Ovary (tissue), 9 donors: ENCODE measurements around the gene BAHCC1. TPM values are rescaled to one million over a fixed set of nuclear protein-coding genes. Genes with fewer than 3 reads are reported as not detected.

Experiments
- DNase-seq, 5 donors: peaks; one replicate each; pipeline ENCODE4 v3.0.0-alpha.2; 2019 to 2020
- H3K27ac ChIP-seq, 2 donors: fragments of 200-600 bp; one replicate each; pipeline versions ENCODE4 v1.5.1 to v1.8.0; 2019 to 2022
- H3K27me3 ChIP-seq: fragments of 200-600 bp; one replicate; pipeline ENCODE4 v1.8.0; 2022
- H3K36me3 ChIP-seq: fragments of 200-600 bp; sonication (generic); one replicate; pipeline ENCODE4 v1.5.1; 2019
- H3K4me1 ChIP-seq: one replicate; pipeline ENCODE4 v1.8.1; 2013; ENCODE audit warnings: mild to moderate bottlenecking, moderate library complexity; ENCODE audit not compliant: insufficient read depth
- H3K4me3 ChIP-seq: fragments of 200-600 bp; sonication (generic); one replicate; pipeline ENCODE4 v1.5.1; 2017
- H3K9me3 ChIP-seq, 2 donors: fragments of 200-600 bp in 1 of 2; sonication (generic) in 1 of 2; one replicate each; pipeline versions ENCODE4 v1.5.1 to v1.8.1; 2013 to 2019; ENCODE audit warnings: mild to moderate bottlenecking in 1 of 2, moderate library complexity in 1 of 2
- EP300 ChIP-seq: sonication (generic); formaldehyde crosslinking; IDR thresholded peaks from one replicate; pipeline ENCODE4 v1.6.1; 2017; ENCODE audit warnings: antibody characterized with exemption
- POLR2A ChIP-seq: fragments of 450-650 bp; IDR thresholded peaks from one replicate; pipeline ENCODE4 v1.6.1; 2017; ENCODE audit warnings: antibody characterized with exemption, mild to moderate bottlenecking, moderate library complexity
- WGBS, 3 donors: extraction: QIAGEN DNeasy Blood & Tissue Kit in 1 of 3; methylation state at CpG; one replicate each; pipeline versions ENCODE4 v1.1.5 to v1.1.7; 2013 to 2017; 5-methylcytosine and 5-hydroxymethylcytosine counted together
- intact Hi-C, 4 donors: fragments of 100-400 bp; cut with DNase I; formaldehyde crosslinking; loops; one replicate each; pipeline versions ENCODE4 v1.11.0 to v1.15.1; 2022 to 2023
- polyA plus RNA-seq, 2 donors: library from polyadenylated mRNA; stranded (reverse); fragments of 200-250 nt in 1 of 2; fragments of 350-450 nt in 1 of 2; fragmentation: Illumina TruSeq in 1 of 2; extraction: RNeasy Lipid Tissue Mini Kit (QIAGEN cat#74804) in 1 of 2; gene quantifications; one replicate each; pipeline ENCODE4 v1.2.3, GENCODE V29; 2013 to 2014
- total RNA-seq, 7 donors: library from RNA; depleted of rRNA in 2 of 7; stranded (reverse); fragments of >200 nt in 2 of 7; fragmentation: NEBNext Ultra II Directional in 3 of 7; extraction: Animal tissue kit (Norgen Biotek cat#: 25700) in 3 of 7; gene quantifications; one replicate each; pipeline versions ENCODE4 v1.1.0 to v1.2.4, GENCODE V29; 2016 to 2023
- TF ChIP-seq, protein P1 (sequence below), 3 donors: fragments of 450-650 bp in 2 of 3; fragments of 200-600 bp in 1 of 3; IDR thresholded peaks; one replicate each; pipeline versions ENCODE4 v1.5.1 to v1.8.0; 2016 to 2022; ENCODE audit warnings: antibody characterized with exemption in 3 of 3, mild to moderate bottlenecking in 1 of 3
- donor health status: DM: no; HTN: no; CAD: no; lungs with moderate emphysema.
- donor health status: DM: no; HTN: no; CAD: no.
- donor health status: Bipolar disorder and iron deficiency.
- donor health status: DM: yes; HTN: yes; CAD: no.
- donor health status: DM: no; HTN: no; CAD: no.
- donor health status: DM: yes; HTN: yes; CAD: no.

Gene BAHCC1
- total and polyA plus RNA-seq, 9 donors = 1.9 to 31.9 (median 18.4) TPM

DNA sequence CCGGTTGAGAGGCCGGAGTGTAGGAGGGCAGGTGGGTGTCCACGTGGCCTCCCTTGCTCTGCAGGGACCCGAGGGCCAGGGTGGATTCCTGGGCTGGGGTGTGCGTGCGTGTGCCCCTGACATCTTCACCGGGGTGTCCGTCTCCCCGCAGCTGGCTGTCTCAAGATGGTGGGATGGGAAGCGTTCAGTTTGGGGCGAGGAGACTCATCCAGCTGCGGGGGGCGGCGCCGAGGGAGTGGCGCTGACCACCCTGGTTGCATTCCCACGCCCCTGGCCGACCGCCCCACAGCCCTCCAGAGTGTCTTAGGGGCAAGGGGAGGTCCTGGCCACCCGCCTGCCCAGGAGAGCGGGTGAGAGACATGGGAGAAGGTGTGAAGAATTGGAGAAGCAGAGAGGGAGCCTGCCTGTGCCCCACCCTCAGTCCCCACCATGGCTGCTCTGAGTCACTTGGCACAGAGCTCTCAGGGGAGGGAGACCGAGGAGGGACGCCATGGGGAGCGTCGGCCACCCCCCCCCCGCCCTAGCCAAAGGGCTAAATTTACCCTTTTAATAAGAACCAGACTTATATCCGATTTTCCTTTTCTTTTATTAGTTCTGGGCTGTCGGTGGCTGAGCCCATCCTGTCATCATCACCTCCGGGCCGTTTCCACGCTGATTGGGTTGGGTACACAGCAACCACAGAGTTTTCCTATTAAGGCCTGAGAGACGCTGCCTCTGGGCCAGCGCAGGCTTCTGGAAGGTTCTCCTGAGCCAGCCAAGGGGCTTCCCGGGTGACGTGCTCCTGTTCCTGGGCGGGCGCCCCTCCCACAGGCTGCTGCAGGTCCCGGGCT, 22.0 kb downstream of the BAHCC1 start:
- Histone ChIP-seq H3K4me1 (peaks cover 28% of the 10 kb centered on the region), H3K4me3 (no peak overlapping the region), H3K36me3 (no peaks in the 10 kb centered on the region), H3K27me3 (no peaks in the 10 kb centered on the region), H3K27ac (peak overlapping the region; percentile 9 to 52), H3K9me3 (no peaks in the 10 kb centered on the region)
- TF ChIP-seq, protein P1, sequence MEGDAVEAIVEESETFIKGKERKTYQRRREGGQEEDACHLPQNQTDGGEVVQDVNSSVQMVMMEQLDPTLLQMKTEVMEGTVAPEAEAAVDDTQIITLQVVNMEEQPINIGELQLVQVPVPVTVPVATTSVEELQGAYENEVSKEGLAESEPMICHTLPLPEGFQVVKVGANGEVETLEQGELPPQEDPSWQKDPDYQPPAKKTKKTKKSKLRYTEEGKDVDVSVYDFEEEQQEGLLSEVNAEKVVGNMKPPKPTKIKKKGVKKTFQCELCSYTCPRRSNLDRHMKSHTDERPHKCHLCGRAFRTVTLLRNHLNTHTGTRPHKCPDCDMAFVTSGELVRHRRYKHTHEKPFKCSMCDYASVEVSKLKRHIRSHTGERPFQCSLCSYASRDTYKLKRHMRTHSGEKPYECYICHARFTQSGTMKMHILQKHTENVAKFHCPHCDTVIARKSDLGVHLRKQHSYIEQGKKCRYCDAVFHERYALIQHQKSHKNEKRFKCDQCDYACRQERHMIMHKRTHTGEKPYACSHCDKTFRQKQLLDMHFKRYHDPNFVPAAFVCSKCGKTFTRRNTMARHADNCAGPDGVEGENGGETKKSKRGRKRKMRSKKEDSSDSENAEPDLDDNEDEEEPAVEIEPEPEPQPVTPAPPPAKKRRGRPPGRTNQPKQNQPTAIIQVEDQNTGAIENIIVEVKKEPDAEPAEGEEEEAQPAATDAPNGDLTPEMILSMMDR (IDR thresholded peaks at IDR 0.05) = no peak
- TF ChIP-seq POLR2A (no peak), EP300 (no peak)
- peak in 2 of 5 donors; percentile 54 to 58 for DNase-seq
- WGBS, 3 donors = 70 to 80% (median 79%) methylated on average over 37 to 38 of the region's 38 CpGs
- intact Hi-C loops = no loop called here

GRCh38 chr17:81417879-81418709, 22.8 kb downstream of the BAHCC1 start:
- Histone ChIP-seq H3K36me3 (no peaks in the 10 kb centered on the region), H3K27ac (peak overlapping the region; percentile 47 to 52), H3K4me3 (no peak overlapping the region), H3K9me3 (no peaks in the 10 kb centered on the region), H3K27me3 (no peaks in the 10 kb centered on the region), H3K4me1 (peaks cover 36% of the 10 kb centered on the region)
- intact Hi-C loops = no loop called here
- WGBS, 3 donors = 72 to 79% (median 79%) methylated on average over 17 to 23 of the region's 23 CpGs
- DNase-seq = peak in 4 of 5 donors; percentile 47 to 74 (median 62)
- no peak for TF ChIP-seq POLR2A
- TF ChIP-seq EP300 = no peak
- TF ChIP-seq, protein P1 (IDR thresholded peaks at IDR 0.05) = no peak

DNA sequence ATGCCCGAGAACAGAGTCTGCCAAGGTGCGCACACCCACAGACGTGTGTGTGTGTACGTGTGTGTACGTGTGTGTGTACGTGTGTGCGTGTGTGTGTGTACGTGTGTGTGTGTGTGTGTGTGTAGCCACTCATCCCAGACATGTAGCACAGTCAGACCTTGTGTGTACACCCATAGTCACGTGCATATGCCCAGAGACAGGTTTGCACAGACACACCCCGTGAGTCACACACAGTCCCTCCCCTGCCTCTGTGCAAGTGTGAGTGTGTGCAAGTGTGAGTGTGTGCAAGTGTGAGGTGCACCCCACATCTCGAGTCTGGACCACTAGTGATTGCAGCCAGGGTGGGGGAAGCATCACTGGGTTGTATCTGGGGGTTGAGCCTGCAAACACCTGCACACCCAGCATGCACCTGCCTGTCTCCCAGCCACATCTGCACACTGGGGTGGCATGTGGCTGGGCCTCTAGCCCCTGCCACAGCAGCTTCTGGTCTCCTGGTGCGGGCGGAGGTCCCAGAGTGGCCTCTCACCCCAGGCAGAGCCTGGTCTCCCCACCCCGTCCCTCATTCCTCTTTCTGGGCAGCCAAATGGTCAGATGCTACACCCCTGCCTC, 23.6 kb downstream of the BAHCC1 start:
- TF ChIP-seq, protein P1 (IDR thresholded peaks at IDR 0.05) = no peak
- TF ChIP-seq POLR2A (no peak), EP300 (no peak)
- peak in 1 of 5 donors; percentile 46 for DNase-seq
- Histone ChIP-seq H3K27me3 (no peaks in the 10 kb centered on the region), H3K36me3 (no peaks in the 10 kb centered on the region), H3K9me3 (no peaks in the 10 kb centered on the region), H3K27ac (peak overlapping the region; percentile 7 to 90), H3K4me1 (peaks cover 41% of the 10 kb centered on the region), H3K4me3 (peak overlapping the region; percentile 22)
- 52 to 63% (median 54%) methylated on average over 14 of the region's 14 CpGs for WGBS, 3 donors
- intact Hi-C loops = no loop called here

GRCh38 chr17:81419319-81419885, 24.1 kb downstream of the BAHCC1 start:
- Histone ChIP-seq H3K36me3 (no peaks in the 10 kb centered on the region), H3K27me3 (no peaks in the 10 kb centered on the region), H3K4me1 (peaks cover 45% of the 10 kb centered on the region), H3K27ac (peak overlapping the region; percentile 7 to 90), H3K9me3 (no peaks in the 10 kb centered on the region), H3K4me3 (peak overlapping the region; percentile 22)
- WGBS, 3 donors = 0 to 3% (median 1%) methylated on average over 31 to 32 of the region's 32 CpGs
- peak; percentile 91 to 95 (median 93) for DNase-seq
- intact Hi-C loops = no loop called here
- TF ChIP-seq, protein P1 (IDR thresholded peaks at IDR 0.05) = no peak
- TF ChIP-seq POLR2A = peak; percentile 54
- peak; percentile 90 for TF ChIP-seq EP300
